WTC11 (cell line): ENCODE measurements around the gene TMCC2. TPM values are rescaled to one million over a fixed set of nuclear protein-coding genes. Genes with fewer than 3 reads are reported as not detected.

ENCODE experiments used
- ATAC-seq: fragments of 200-7000 bp; cut with Tn5 transposase; 2 replicates; pipeline ENCODE4 v1.10.0; 2021; ENCODE audit warnings: mild to moderate bottlenecking, moderate library complexity
- CTCF ChIA-PET: fragments of 300-600 bp; sonication (Branson Sonifier 250); formaldehyde crosslinking; loops from one replicate; lab custom pipeline; 2021; ENCODE audit warnings: antibody characterized with exemption; lab: Charles Lee
- POLR2A ChIA-PET: fragments of 350-600 bp; sonication (Branson Sonifier 250); formaldehyde crosslinking; loops from one replicate; lab custom pipeline; 2021; ENCODE audit warnings: antibody characterized with exemption; lab: Charles Lee
- DNase-seq: peaks from one replicate; pipeline ENCODE4 v3.0.0; 2021; ENCODE audit warnings: low spot score
- H3K27ac Mint-ChIP-seq: 2 replicates; pipeline ENCODE4 v1.8.0; 2021; ENCODE audit warnings: mixed read lengths
- H3K27me3 Mint-ChIP-seq: 2 replicates; pipeline ENCODE4 v1.8.0; 2021; ENCODE audit warnings: low read depth, mild to moderate bottlenecking, moderate library complexity, mixed read lengths
- H3K36me3 Mint-ChIP-seq: 2 replicates; pipeline ENCODE4 v1.8.0; 2021; ENCODE audit warnings: mixed read lengths
- H3K4me1 Mint-ChIP-seq: 2 replicates; pipeline ENCODE4 v1.8.0; 2022; ENCODE audit warnings: mixed read lengths
- H3K4me3 Mint-ChIP-seq: 2 replicates; pipeline ENCODE4 v1.8.0; 2021; ENCODE audit warnings: mild to moderate bottlenecking, moderate library complexity, mixed read lengths
- H3K9me3 Mint-ChIP-seq: 2 replicates; pipeline ENCODE4 v1.8.0; 2021; ENCODE audit warnings: mixed read lengths
- AFF4 ChIP-seq: sonication (generic); formaldehyde crosslinking; IDR thresholded peaks from 2 replicates; pipeline ENCODE4 v1.8.1; 2023; ENCODE audit warnings: mild to moderate bottlenecking, missing genetic modification reagents, borderline replicate concordance
- ATF1 ChIP-seq: sonication (generic); formaldehyde crosslinking; IDR thresholded peaks from 2 replicates; pipeline ENCODE4 v1.8.1; 2023; ENCODE audit warnings: mild to moderate bottlenecking, moderate library complexity, missing genetic modification reagents
- ATF2 ChIP-seq: sonication (generic); formaldehyde crosslinking; IDR thresholded peaks from 2 replicates; pipeline ENCODE4 v1.8.1; 2022; ENCODE audit warnings: low read depth, missing genetic modification reagents, borderline replicate concordance
- CDX4 ChIP-seq: fragments of 250-450 bp; sonication (Bioruptor Pico); IDR thresholded peaks from 2 replicates; pipeline ENCODE4 v1.9.0; 2021; ENCODE audit warnings: moderate library complexity, mild to moderate bottlenecking, inconsistent platforms, borderline replicate concordance
- ESRRA ChIP-seq: sonication (generic); formaldehyde crosslinking; IDR thresholded peaks from 2 replicates; pipeline ENCODE4 v1.8.1; 2022; ENCODE audit warnings: mild to moderate bottlenecking, missing genetic modification reagents, borderline replicate concordance
- ETV6 ChIP-seq: sonication (generic); formaldehyde crosslinking; IDR thresholded peaks from 2 replicates; pipeline ENCODE4 v1.8.1; 2022; ENCODE audit warnings: mild to moderate bottlenecking, missing genetic modification reagents
- FOXJ3 ChIP-seq: sonication (generic); formaldehyde crosslinking; IDR thresholded peaks from 2 replicates; pipeline ENCODE4 v1.9.0; 2021; ENCODE audit warnings: missing genetic modification reagents, mild to moderate bottlenecking, borderline replicate concordance
- HMGA2 ChIP-seq: fragments of 250-450 bp; sonication (Bioruptor Pico); IDR thresholded peaks from 2 replicates; pipeline ENCODE4 v1.4.0; 2021; ENCODE audit warnings: mild to moderate bottlenecking, moderate library complexity
- JUN ChIP-seq: sonication (generic); formaldehyde crosslinking; IDR thresholded peaks from 2 replicates; pipeline ENCODE4 v1.8.0; 2023; ENCODE audit warnings: mild to moderate bottlenecking, missing genetic modification reagents
- SMAD3 ChIP-seq: sonication (generic); formaldehyde crosslinking; IDR thresholded peaks from 2 replicates; pipeline ENCODE4 v1.8.0; 2022; ENCODE audit warnings: missing genetic modification reagents, mild to moderate bottlenecking, borderline replicate concordance
- TP53 ChIP-seq: sonication (generic); formaldehyde crosslinking; IDR thresholded peaks from 2 replicates; pipeline ENCODE4 v1.8.1; 2023; ENCODE audit warnings: mild to moderate bottlenecking, missing genetic modification reagents
- ZBTB21 ChIP-seq: sonication (generic); formaldehyde crosslinking; IDR thresholded peaks from 2 replicates; pipeline ENCODE4 v1.8.1; 2023; ENCODE audit warnings: mild to moderate bottlenecking, missing genetic modification reagents, borderline replicate concordance
- ZNF317 ChIP-seq: sonication (generic); formaldehyde crosslinking; IDR thresholded peaks from 2 replicates; pipeline ENCODE4 v1.8.1; 2023; ENCODE audit warnings: low read depth, mild to moderate bottlenecking, moderate library complexity, missing genetic modification reagents, borderline replicate concordance
- ZNF671 ChIP-seq: fragments of 250-450 bp; sonication (Bioruptor Pico); IDR thresholded peaks from 2 replicates; pipeline ENCODE4 v1.8.0; 2021; ENCODE audit warnings: mild to moderate bottlenecking
- total RNA-seq: library from RNA; stranded (reverse); gene quantifications from 3 replicates; pipeline ENCODE4 v1.2.3, GENCODE V29; 2021
- TF ChIP-seq, protein P1 (sequence below): sonication (generic); formaldehyde crosslinking; IDR thresholded peaks from 2 replicates; pipeline ENCODE4 v1.8.1; 2023; ENCODE audit warnings: mild to moderate bottlenecking, missing genetic modification reagents
- TF ChIP-seq, protein P2 (sequence below): sonication (generic); formaldehyde crosslinking; IDR thresholded peaks from 2 replicates; pipeline ENCODE4 v1.8.1; 2022; ENCODE audit warnings: missing genetic modification reagents, borderline replicate concordance

The TMCC2 gene
- total RNA-seq, 1 experiment from 2014 or later: 9.5 TPM

- no peaks in the 10 kb centered on the region for H3K9me3 Mint-ChIP-seq
- no peak for DNase-seq
- H3K4me3 Mint-ChIP-seq: peak overlapping the region; percentile 82
- no peak overlapping the region for H3K27ac Mint-ChIP-seq
- ChIA-PET CTCF (interaction anchor here (0.7 to 5.1 kb wide), 34 partner anchors 9 to 481 kb away, joined by 3 to 166 read pairs (median 5); partner anchors contain the start of gene RBBP5), POLR2A (interaction anchor here (0.5 to 2.8 kb wide), 12 partner anchors 14 to 257 kb away, joined by 3 to 16 read pairs (median 4); partner anchors contain the start of genes DSTYK and RBBP5)
- peak; percentile 13 for ATAC-seq
- H3K27me3 Mint-ChIP-seq: peaks cover 15% of the 10 kb centered on the region
- TF ChIP-seq, protein P1, sequence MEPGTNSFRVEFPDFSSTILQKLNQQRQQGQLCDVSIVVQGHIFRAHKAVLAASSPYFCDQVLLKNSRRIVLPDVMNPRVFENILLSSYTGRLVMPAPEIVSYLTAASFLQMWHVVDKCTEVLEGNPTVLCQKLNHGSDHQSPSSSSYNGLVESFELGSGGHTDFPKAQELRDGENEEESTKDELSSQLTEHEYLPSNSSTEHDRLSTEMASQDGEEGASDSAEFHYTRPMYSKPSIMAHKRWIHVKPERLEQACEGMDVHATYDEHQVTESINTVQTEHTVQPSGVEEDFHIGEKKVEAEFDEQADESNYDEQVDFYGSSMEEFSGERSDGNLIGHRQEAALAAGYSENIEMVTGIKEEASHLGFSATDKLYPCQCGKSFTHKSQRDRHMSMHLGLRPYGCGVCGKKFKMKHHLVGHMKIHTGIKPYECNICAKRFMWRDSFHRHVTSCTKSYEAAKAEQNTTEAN (CRISPR knock-in tag): no peak
- TF ChIP-seq ESRRA (CRISPR knock-in tag) (no peak), SMAD3 (no peak), HMGA2 (CRISPR knock-in tag) (no peak), FOXJ3 (no peak), ZNF671 (CRISPR knock-in tag) (no peak), ETV6 (CRISPR knock-in tag) (no peak), CDX4 (CRISPR knock-in tag) (no peak)
- peaks cover 34% of the 10 kb centered on the region for H3K4me1 Mint-ChIP-seq
- no peaks in the 10 kb centered on the region for H3K36me3 Mint-ChIP-seq
These were observed 361 bp downstream of the TMCC2 start for GRCh38 chr1:205228093-205228521.

GRCh38 chr1:205229399-205229871 is 1.7 kb downstream of the TMCC2 start:
- TF ChIP-seq AFF4 (CRISPR knock-in tag): no peak
- TF ChIP-seq ZNF671 (CRISPR knock-in tag): no peak
- TF ChIP-seq ATF2 (CRISPR knock-in tag): no peak
- TF ChIP-seq TP53 (CRISPR knock-in tag): no peak
- TF ChIP-seq, protein P2, sequence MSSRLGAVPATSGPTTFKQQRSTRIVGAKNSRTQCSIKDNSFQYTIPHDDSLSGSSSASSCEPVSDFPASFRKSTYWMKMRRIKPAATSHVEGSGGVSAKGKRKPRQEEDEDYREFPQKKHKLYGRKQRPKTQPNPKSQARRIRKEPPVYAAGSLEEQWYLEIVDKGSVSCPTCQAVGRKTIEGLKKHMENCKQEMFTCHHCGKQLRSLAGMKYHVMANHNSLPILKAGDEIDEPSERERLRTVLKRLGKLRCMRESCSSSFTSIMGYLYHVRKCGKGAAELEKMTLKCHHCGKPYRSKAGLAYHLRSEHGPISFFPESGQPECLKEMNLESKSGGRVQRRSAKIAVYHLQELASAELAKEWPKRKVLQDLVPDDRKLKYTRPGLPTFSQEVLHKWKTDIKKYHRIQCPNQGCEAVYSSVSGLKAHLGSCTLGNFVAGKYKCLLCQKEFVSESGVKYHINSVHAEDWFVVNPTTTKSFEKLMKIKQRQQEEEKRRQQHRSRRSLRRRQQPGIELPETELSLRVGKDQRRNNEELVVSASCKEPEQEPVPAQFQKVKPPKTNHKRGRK (CRISPR knock-in tag): no peak
- TF ChIP-seq ZBTB21 (CRISPR knock-in tag): no peak
- TF ChIP-seq ATF1 (CRISPR knock-in tag): no peak
- no peak for TF ChIP-seq ZNF317 (CRISPR knock-in tag)
- no peak for TF ChIP-seq JUN (CRISPR knock-in tag)
- Mint-ChIP-seq H3K27me3 (peaks cover 15% of the 10 kb centered on the region), H3K9me3 (no peaks in the 10 kb centered on the region), H3K4me1 (peaks cover 34% of the 10 kb centered on the region), H3K27ac (0 out of 2 replicates have a peak overlapping the region, but pooled peaks have one; percentile 27), H3K36me3 (no peaks in the 10 kb centered on the region), H3K4me3 (peak overlapping the region; percentile 82)
- CTCF ChIA-PET: interaction anchor here (0.5 to 5.1 kb wide), 57 partner anchors 10 to 441 kb away, joined by 3 to 166 read pairs (median 5); no protein-coding TSS in a partner anchor
- DNase-seq (peak; percentile 73), ATAC-seq (peak; percentile 51)
- POLR2A ChIA-PET: interaction anchor here (0.5 to 2.8 kb wide), 6 partner anchors 18 to 132 kb away, joined by 3 to 16 read pairs (median 5); partner anchors contain the start of genes DSTYK and RBBP5
